Measurements from ENCODE around the gene WASF3.

GRCh38 chr13:26563713-26564112, 6.2 kb downstream of the WASF3 start:
- TF ChIP-seq CTCF (IDR thresholded peaks at IDR 0.05; ENCODE audit: low read depth, low read length, poor library complexity, severe bottlenecking) (no peak), EZH2phosphoT487 (IDR thresholded peaks at IDR 0.05; ENCODE audit: borderline replicate concordance, low read length) (no peak)
